ENCODE measurements around the gene C2orf92.

GRCh38 chr2:97656129-97656755 is 13.3 kb upstream of the C2orf92 start:
- TF ChIP-seq CTCF (IDR thresholded peaks at IDR 0.05; ENCODE audit: borderline replicate concordance, extremely low read depth, low read length, poor library complexity, severe bottlenecking) (no peak), EZH2 (IDR thresholded peaks at IDR 0.05; ENCODE audit: borderline replicate concordance, low read depth, low read length, severe bottlenecking) (no peak)

Data from DND-41 (cell line).